SK-N-MC (cell line): ENCODE results near the gene GTF2F2.

Experiments
- EZH2 ChIP-seq: fragments of 200-600 bp; sonication (generic); IDR thresholded peaks from one replicate; pipeline ENCODE4 v1.6.1; 2017; ENCODE audit warnings: antibody characterized with exemption
- FOXP2 ChIP-seq: optimal IDR thresholded peaks from 2 replicates; pipeline ENCODE3; 2011; ENCODE audit warnings: mild to moderate bottlenecking, moderate library complexity; ENCODE audit not compliant: insufficient read depth; ENCODE audit errors: extremely low read length, control extremely low read depth

DNA sequence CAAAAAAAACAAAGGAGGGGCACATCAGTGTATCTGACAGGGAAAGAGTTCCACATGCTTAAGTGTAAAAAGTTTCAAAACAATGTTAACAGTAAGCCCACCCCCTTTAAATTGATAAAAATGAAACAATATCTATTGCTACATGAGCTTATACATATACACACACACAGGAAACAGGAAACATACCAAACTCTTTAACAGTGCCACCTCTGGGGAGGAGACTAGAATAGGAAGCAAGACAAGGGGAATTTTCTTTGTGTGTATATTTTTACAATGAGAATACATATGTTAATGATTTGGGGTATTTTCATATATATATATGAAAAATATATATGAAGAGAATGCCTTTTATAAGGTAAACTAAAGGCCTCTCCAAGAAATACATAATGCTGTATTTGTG is 175.9 kb downstream of the GTF2F2 start:
- TF ChIP-seq EZH2: no peak
- TF ChIP-seq FOXP2: no peak
